ENCODE measurements around the gene EXOC4.

Gene EXOC4

GRCh38 chr7:134024739-134025138, 771.9 kb downstream of the EXOC4 start:
- no peaks in the 10 kb centered on the region for H3K36me3 ChIP-seq (ENCODE audit: control insufficient read depth, insufficient read depth, low read length)
- no peaks in the 10 kb centered on the region for H3K27me3 ChIP-seq (ENCODE audit: control insufficient read depth, insufficient read depth, low read length)
- no peaks in the 10 kb centered on the region; the same call in 1 of the 2 replicates for H3K9me3 ChIP-seq (ENCODE audit: control insufficient read depth, insufficient read depth, low read depth, low read length)
- H3K27ac ChIP-seq (ENCODE audit: low read depth, low read length) = no peak overlapping the region
- no peak overlapping the region for H3K4me3 ChIP-seq (ENCODE audit: low read depth, low read length)
- peaks cover 26% of the 10 kb centered on the region for H3K4me1 ChIP-seq (ENCODE audit: control insufficient read depth, insufficient read depth, low read length)
- H3K9ac ChIP-seq (ENCODE audit: low read length) = no peak overlapping the region

GRCh38 chr7:134028853-134029252, 776.0 kb downstream of the EXOC4 start:
- Histone ChIP-seq H3K27me3 (ENCODE audit: control insufficient read depth, insufficient read depth, low read length) (no peaks in the 10 kb centered on the region), H3K4me1 (ENCODE audit: control insufficient read depth, insufficient read depth, low read length) (peaks cover 20% of the 10 kb centered on the region), H3K9me3 (ENCODE audit: control insufficient read depth, insufficient read depth, low read depth, low read length) (peaks cover 4% of the 10 kb centered on the region; the same call in 1 of the 2 replicates), H3K36me3 (ENCODE audit: control insufficient read depth, insufficient read depth, low read length) (no peaks in the 10 kb centered on the region), H3K27ac (ENCODE audit: low read depth, low read length) (peak overlapping the region; percentile 58; the same call in 1 of the 2 replicates), H3K4me3 (ENCODE audit: low read depth, low read length) (no peak overlapping the region), H3K9ac (ENCODE audit: low read length) (no peak overlapping the region)

- Histone ChIP-seq H3K4me3 (ENCODE audit: low read depth, low read length) (no peak overlapping the region), H3K9me3 (ENCODE audit: control insufficient read depth, insufficient read depth, low read depth, low read length) (peaks cover 4% of the 10 kb centered on the region; the same call in 1 of the 2 replicates), H3K4me1 (ENCODE audit: control insufficient read depth, insufficient read depth, low read length) (peaks cover 23% of the 10 kb centered on the region), H3K9ac (ENCODE audit: low read length) (no peak overlapping the region), H3K27me3 (ENCODE audit: control insufficient read depth, insufficient read depth, low read length) (no peaks in the 10 kb centered on the region), H3K27ac (ENCODE audit: low read depth, low read length) (no peak overlapping the region), H3K36me3 (ENCODE audit: control insufficient read depth, insufficient read depth, low read length) (no peaks in the 10 kb centered on the region)
Measured at GRCh38 chr7:134029743-134030142, 776.9 kb downstream of the EXOC4 start.

- Histone ChIP-seq H3K36me3 (ENCODE audit: control insufficient read depth, insufficient read depth, low read length) (no peaks in the 10 kb centered on the region), H3K9ac (ENCODE audit: low read length) (no peak overlapping the region), H3K27ac (ENCODE audit: low read depth, low read length) (no peak overlapping the region), H3K4me1 (ENCODE audit: control insufficient read depth, insufficient read depth, low read length) (peaks cover 23% of the 10 kb centered on the region), H3K27me3 (ENCODE audit: control insufficient read depth, insufficient read depth, low read length) (no peaks in the 10 kb centered on the region), H3K9me3 (ENCODE audit: control insufficient read depth, insufficient read depth, low read depth, low read length) (peaks cover 4% of the 10 kb centered on the region; the same call in 1 of the 2 replicates), H3K4me3 (ENCODE audit: low read depth, low read length) (no peak overlapping the region)
Measured at GRCh38 chr7:134030460-134030865, 777.6 kb downstream of the EXOC4 start.

- Histone ChIP-seq H3K9me3 (ENCODE audit: control insufficient read depth, insufficient read depth, low read depth, low read length) (peaks cover 4% of the 10 kb centered on the region; the same call in 1 of the 2 replicates), H3K4me1 (ENCODE audit: control insufficient read depth, insufficient read depth, low read length) (peaks cover 23% of the 10 kb centered on the region)
Measured at GRCh38 chr7:134031835-134032617, 779.1 kb downstream of the EXOC4 start.

GRCh38 chr7:134034652-134035051, 781.8 kb downstream of the EXOC4 start:
- Histone ChIP-seq H3K9me3 (ENCODE audit: control insufficient read depth, insufficient read depth, low read depth, low read length) (peaks cover 4% of the 10 kb centered on the region; the same call in 1 of the 2 replicates), H3K27me3 (ENCODE audit: control insufficient read depth, insufficient read depth, low read length) (no peaks in the 10 kb centered on the region), H3K4me1 (ENCODE audit: control insufficient read depth, insufficient read depth, low read length) (peaks cover 8% of the 10 kb centered on the region), H3K9ac (ENCODE audit: low read length) (no peak overlapping the region), H3K4me3 (ENCODE audit: low read depth, low read length) (no peak overlapping the region), H3K27ac (ENCODE audit: low read depth, low read length) (no peak overlapping the region), H3K36me3 (ENCODE audit: control insufficient read depth, insufficient read depth, low read length) (no peaks in the 10 kb centered on the region)

More at GRCh38 chr7:134031835-134032617, 779.1 kb downstream of the EXOC4 start:
- no peak overlapping the region for H3K9ac ChIP-seq (ENCODE audit: low read length)
- no peak overlapping the region for H3K4me3 ChIP-seq (ENCODE audit: low read depth, low read length)
- H3K27ac ChIP-seq (ENCODE audit: low read depth, low read length) = no peak overlapping the region
- H3K27me3 ChIP-seq (ENCODE audit: control insufficient read depth, insufficient read depth, low read length) = no peaks in the 10 kb centered on the region
- H3K36me3 ChIP-seq (ENCODE audit: control insufficient read depth, insufficient read depth, low read length) = no peaks in the 10 kb centered on the region

- Histone ChIP-seq H3K27ac (ENCODE audit: low read depth, low read length) (no peak overlapping the region), H3K27me3 (ENCODE audit: control insufficient read depth, insufficient read depth, low read length) (no peaks in the 10 kb centered on the region), H3K4me1 (ENCODE audit: control insufficient read depth, insufficient read depth, low read length) (peaks cover 3% of the 10 kb centered on the region; the same call in 1 of the 2 replicates), H3K9me3 (ENCODE audit: control insufficient read depth, insufficient read depth, low read depth, low read length) (no peaks in the 10 kb centered on the region), H3K4me3 (ENCODE audit: low read depth, low read length) (no peak overlapping the region), H3K36me3 (ENCODE audit: control insufficient read depth, insufficient read depth, low read length) (no peaks in the 10 kb centered on the region), H3K9ac (ENCODE audit: low read length) (no peak overlapping the region)
Measured at GRCh38 chr7:134037991-134038390, 785.1 kb downstream of the EXOC4 start.

- Histone ChIP-seq H3K36me3 (ENCODE audit: control insufficient read depth, insufficient read depth, low read length) (no peaks in the 10 kb centered on the region), H3K4me3 (ENCODE audit: low read depth, low read length) (no peak overlapping the region), H3K9ac (ENCODE audit: low read length) (no peak overlapping the region), H3K9me3 (ENCODE audit: control insufficient read depth, insufficient read depth, low read depth, low read length) (no peaks in the 10 kb centered on the region), H3K4me1 (ENCODE audit: control insufficient read depth, insufficient read depth, low read length) (no peaks in the 10 kb centered on the region), H3K27ac (ENCODE audit: low read depth, low read length) (no peak overlapping the region), H3K27me3 (ENCODE audit: control insufficient read depth, insufficient read depth, low read length) (no peaks in the 10 kb centered on the region)
Measured at GRCh38 chr7:134040988-134041387, 788.1 kb downstream of the EXOC4 start.

- no peak overlapping the region for H3K27ac ChIP-seq (ENCODE audit: low read depth, low read length)
- H3K9ac ChIP-seq (ENCODE audit: low read length) = no peak overlapping the region
- H3K27me3 ChIP-seq (ENCODE audit: control insufficient read depth, insufficient read depth, low read length) = no peaks in the 10 kb centered on the region
- no peaks in the 10 kb centered on the region for H3K9me3 ChIP-seq (ENCODE audit: control insufficient read depth, insufficient read depth, low read depth, low read length)
- H3K4me1 ChIP-seq (ENCODE audit: control insufficient read depth, insufficient read depth, low read length) = peaks cover 1% of the 10 kb centered on the region; the same call in 1 of the 2 replicates
- H3K4me3 ChIP-seq (ENCODE audit: low read depth, low read length) = no peak overlapping the region
- H3K36me3 ChIP-seq (ENCODE audit: control insufficient read depth, insufficient read depth, low read length) = no peaks in the 10 kb centered on the region
Measured at GRCh38 chr7:134041477-134041876, 788.6 kb downstream of the EXOC4 start.

GRCh38 chr7:134042307-134042706, 789.4 kb downstream of the EXOC4 start:
- Histone ChIP-seq H3K9ac (ENCODE audit: low read length) (no peak overlapping the region), H3K9me3 (ENCODE audit: control insufficient read depth, insufficient read depth, low read depth, low read length) (no peaks in the 10 kb centered on the region), H3K4me1 (ENCODE audit: control insufficient read depth, insufficient read depth, low read length) (peaks cover 6% of the 10 kb centered on the region)

GRCh38 chr7:134044682-134045081, 791.8 kb downstream of the EXOC4 start:
- no peaks in the 10 kb centered on the region for H3K27me3 ChIP-seq (ENCODE audit: control insufficient read depth, insufficient read depth, low read length)
- H3K4me1 ChIP-seq (ENCODE audit: control insufficient read depth, insufficient read depth, low read length) = peaks cover 9% of the 10 kb centered on the region
- no peaks in the 10 kb centered on the region for H3K9me3 ChIP-seq (ENCODE audit: control insufficient read depth, insufficient read depth, low read depth, low read length)
- H3K36me3 ChIP-seq (ENCODE audit: control insufficient read depth, insufficient read depth, low read length) = no peaks in the 10 kb centered on the region
- H3K27ac ChIP-seq (ENCODE audit: low read depth, low read length) = no peak overlapping the region
- H3K4me3 ChIP-seq (ENCODE audit: low read depth, low read length) = no peak overlapping the region
- no peak overlapping the region for H3K9ac ChIP-seq (ENCODE audit: low read length)

More at GRCh38 chr7:134042307-134042706, 789.4 kb downstream of the EXOC4 start:
- H3K4me3 ChIP-seq (ENCODE audit: low read depth, low read length) = no peak overlapping the region
- H3K27me3 ChIP-seq (ENCODE audit: control insufficient read depth, insufficient read depth, low read length) = no peaks in the 10 kb centered on the region
- no peak overlapping the region for H3K27ac ChIP-seq (ENCODE audit: low read depth, low read length)
- no peaks in the 10 kb centered on the region for H3K36me3 ChIP-seq (ENCODE audit: control insufficient read depth, insufficient read depth, low read length)

All from HUES6 (cell line).